Lower leg skin (tissue), 4 donors: Measurements from ENCODE around the gene CNN3. TPM values are rescaled to one million over a fixed set of nuclear protein-coding genes. Genes with fewer than 3 reads are reported as not detected.
A peak's percentile ranks its signal among the peaks of the same experiment; 100 is the strongest.

Experiments used
- DNase-seq, 2 donors: peaks; one replicate each; pipeline ENCODE4 v3.0.0-alpha.2; 2019; ENCODE audit warnings: low spot score in 2 of 2
- H3K4me3 ChIP-seq: fragments of 200-600 bp; sonication (generic); 2 replicates; pipeline ENCODE4 v1.5.1; 2017; ENCODE audit warnings: mild to moderate bottlenecking, low read depth; ENCODE audit not compliant: poor library complexity, severe bottlenecking
- POLR2A ChIP-seq, 2 donors: fragments of 450-650 bp; IDR thresholded peaks; one replicate each; pipeline ENCODE4 v1.6.1; 2016 to 2017; ENCODE audit warnings: antibody characterized with exemption in 2 of 2, mild to moderate bottlenecking in 1 of 2, moderate library complexity in 1 of 2
- WGBS, 2 donors: methylation state at CpG; one replicate each; pipeline ENCODE4 v1.1.5; 2018; 5-methylcytosine and 5-hydroxymethylcytosine counted together
- intact Hi-C: fragments of 100-400 bp; cut with DNase I; formaldehyde crosslinking; loops from one replicate; pipeline ENCODE4 v1.15.0; 2023; ENCODE audit warnings: low total_unique reads
- total RNA-seq, 4 donors: library from RNA; depleted of rRNA; stranded (reverse); fragments of >200 nt; gene quantifications; one replicate each; pipeline ENCODE4 v1.1.0, GENCODE V29; 2016
- TF ChIP-seq, protein P1 (sequence below), 3 donors: fragments of 450-650 bp; IDR thresholded peaks; one replicate each; pipeline ENCODE4 v1.5.1; 2016; ENCODE audit warnings: antibody characterized with exemption in 3 of 3, mild to moderate bottlenecking in 3 of 3, moderate library complexity in 2 of 3

Gene CNN3
- total RNA-seq, 4 donors from 2014 or later: 30.7 to 94.3 (median 47.8) TPM

DNA sequence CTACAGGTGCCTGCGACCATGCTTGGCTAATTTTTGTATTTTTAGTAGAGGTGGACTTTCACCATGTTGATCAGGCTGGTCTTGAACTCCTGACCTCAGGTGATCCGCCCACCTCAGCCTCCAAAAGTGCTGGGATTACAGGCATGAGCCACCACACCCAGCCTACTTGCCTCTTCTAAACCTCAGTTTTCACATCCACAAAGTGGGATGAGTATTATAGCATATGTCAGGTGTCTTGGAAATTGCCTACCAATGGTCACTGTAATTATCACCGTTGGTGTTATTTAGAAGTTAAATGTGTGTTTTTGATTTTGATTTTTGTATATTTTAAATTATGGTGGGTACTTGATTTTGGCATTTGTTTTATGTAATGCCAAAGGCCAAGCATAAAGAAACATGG, 70.0 kb downstream of the CNN3 start:
- no peak for DNase-seq
- TF ChIP-seq, protein P1, sequence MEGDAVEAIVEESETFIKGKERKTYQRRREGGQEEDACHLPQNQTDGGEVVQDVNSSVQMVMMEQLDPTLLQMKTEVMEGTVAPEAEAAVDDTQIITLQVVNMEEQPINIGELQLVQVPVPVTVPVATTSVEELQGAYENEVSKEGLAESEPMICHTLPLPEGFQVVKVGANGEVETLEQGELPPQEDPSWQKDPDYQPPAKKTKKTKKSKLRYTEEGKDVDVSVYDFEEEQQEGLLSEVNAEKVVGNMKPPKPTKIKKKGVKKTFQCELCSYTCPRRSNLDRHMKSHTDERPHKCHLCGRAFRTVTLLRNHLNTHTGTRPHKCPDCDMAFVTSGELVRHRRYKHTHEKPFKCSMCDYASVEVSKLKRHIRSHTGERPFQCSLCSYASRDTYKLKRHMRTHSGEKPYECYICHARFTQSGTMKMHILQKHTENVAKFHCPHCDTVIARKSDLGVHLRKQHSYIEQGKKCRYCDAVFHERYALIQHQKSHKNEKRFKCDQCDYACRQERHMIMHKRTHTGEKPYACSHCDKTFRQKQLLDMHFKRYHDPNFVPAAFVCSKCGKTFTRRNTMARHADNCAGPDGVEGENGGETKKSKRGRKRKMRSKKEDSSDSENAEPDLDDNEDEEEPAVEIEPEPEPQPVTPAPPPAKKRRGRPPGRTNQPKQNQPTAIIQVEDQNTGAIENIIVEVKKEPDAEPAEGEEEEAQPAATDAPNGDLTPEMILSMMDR (IDR thresholded peaks at IDR 0.05): no peak
- TF ChIP-seq POLR2A (IDR thresholded peaks at IDR 0.05): no peak
- 91% methylated on average over 3 of the region's 3 CpGs for WGBS, 2 donors
- intact Hi-C loops: loop anchor here (10.0 kb wide), 1 partner anchor 68 kb away; the partner anchor contains the start of gene CNN3
- no peak overlapping the region for H3K4me3 ChIP-seq

DNA sequence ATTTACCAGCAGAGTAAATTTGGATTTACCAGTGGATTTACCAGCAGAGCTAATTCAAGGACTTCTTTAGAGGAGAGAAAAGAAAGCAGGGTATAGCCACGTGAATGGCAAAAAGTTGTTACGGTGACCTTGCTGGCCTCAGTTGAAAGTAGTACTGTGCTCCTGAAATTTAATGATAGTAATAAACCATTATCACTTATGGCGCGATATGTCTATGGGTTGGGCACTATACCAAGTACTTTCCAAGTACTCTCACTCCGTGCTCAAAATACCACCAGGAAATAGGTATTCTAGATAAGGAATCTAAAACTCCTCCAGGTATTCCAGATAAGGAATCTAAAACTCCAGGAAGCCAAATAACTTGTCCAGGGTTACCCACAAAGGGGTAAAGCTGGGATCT, 70.9 kb downstream of the CNN3 start:
- no peak for DNase-seq
- WGBS, 2 donors: 77% methylated on average over 5 of the region's 5 CpGs
- no peak overlapping the region for H3K4me3 ChIP-seq
- TF ChIP-seq, protein P1 (IDR thresholded peaks at IDR 0.05): no peak
- no peak for TF ChIP-seq POLR2A (IDR thresholded peaks at IDR 0.05)
- intact Hi-C loops: loop anchor here (10.0 kb wide), 1 partner anchor 69 kb away; the partner anchor contains the start of gene CNN3

DNA sequence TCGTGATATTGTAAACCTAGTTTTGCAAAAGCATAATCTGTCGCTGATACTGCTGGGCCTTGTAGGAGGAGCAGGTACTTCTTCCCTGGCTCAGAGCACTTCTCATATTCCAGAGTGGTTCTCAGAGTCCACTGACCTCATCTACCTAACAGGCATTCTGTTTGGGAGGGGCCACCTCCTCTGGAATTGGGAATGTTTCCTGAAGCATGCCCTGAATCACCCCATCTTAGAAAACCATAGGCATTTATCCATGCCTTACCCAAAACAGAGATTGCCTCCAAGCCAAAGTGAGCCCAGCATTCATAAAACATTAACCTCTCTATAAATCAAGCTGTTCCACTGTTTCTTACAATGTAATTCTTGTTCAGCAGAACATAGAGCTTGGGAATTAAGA, 71.6 kb downstream of the CNN3 start:
- no peak overlapping the region for H3K4me3 ChIP-seq
- intact Hi-C loops: loop anchor here (10.0 kb wide), 1 partner anchor 69 kb away; the partner anchor contains the start of gene CNN3
- 33 to 44% methylated on average over 2 of the region's 2 CpGs for WGBS, 2 donors
- DNase-seq: no peak
- TF ChIP-seq, protein P1 (IDR thresholded peaks at IDR 0.05): no peak
- no peak for TF ChIP-seq POLR2A (IDR thresholded peaks at IDR 0.05)

DNA sequence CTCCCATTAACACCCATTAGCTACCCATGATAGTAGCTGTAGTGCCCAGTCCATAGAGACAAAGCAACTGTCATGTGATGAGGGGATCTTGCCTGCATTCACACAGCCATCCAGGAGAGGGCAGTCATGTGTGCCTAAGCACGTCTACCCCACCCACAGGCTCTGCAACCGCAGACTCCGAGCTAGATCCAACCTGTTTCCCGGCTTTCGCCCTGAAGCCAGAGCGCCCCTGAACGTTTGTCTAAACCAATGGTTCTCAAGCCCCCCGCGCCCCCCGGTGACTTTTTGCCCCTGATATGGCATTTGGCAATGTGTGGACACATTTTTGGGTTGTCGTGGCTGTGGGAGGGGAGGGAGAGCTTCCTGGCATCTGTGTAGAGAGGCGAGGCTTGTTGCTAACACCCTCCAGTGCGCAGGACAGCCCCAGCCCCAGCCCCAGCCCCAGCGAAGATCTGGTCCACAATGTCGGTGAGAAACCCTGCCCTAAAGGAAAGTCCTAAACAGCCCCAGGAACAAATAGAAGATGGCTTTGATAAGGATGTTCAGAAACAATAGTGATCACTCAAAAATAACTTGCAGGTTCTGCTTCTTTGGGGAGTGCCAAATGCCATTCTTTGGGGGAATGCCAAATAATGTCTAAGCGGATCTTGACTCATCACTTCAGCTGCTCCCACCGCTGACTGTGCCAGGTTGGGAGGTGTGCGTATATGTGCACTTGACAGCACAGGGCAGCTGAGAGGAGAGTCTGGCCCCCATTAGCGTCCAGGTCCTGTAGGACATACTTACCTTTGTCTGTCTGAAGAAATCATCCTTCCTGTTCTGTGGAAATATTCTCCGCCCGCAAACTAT, 72.2 kb downstream of the CNN3 start:
- TF ChIP-seq POLR2A (IDR thresholded peaks at IDR 0.05): no peak
- TF ChIP-seq, protein P1 (IDR thresholded peaks at IDR 0.05): peak in 1 of 3 donors; percentile 95
- WGBS, 2 donors: 8 to 10% methylated on average over 19 to 20 of the region's 21 CpGs
- intact Hi-C loops: loop anchor here (5.0 to 10.0 kb wide), 2 partner anchors 70 to 188 kb away; partner anchors contain the start of gene CNN3

DNA sequence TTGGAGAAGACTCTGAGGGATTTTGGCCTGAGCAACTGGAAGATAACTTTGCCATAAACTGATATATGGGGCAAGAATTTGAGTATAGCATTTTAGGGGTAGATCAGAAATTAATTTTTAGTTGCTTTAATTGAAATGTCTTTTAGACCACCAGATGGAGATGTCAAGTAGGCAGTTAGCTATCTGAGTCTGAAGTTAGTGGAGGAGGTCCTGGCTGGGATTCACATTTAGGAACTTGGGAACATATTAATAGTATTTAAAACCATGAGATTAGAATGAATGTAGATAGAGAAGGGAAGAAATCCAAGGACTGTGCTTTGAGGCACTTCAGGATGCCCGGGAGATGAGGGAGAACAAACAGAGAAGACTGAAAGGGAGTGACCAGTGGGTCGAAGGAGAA, 74.1 kb downstream of the CNN3 start:
- DNase-seq: no peak
- intact Hi-C loops: loop anchor here (5.0 to 10.0 kb wide), 2 partner anchors 72 to 190 kb away; partner anchors contain the start of gene CNN3
- WGBS, 2 donors: 72 to 77% methylated on average over 2 of the region's 2 CpGs

More for the DNA sequence above, 72.2 kb downstream of the CNN3 start:
- no peak overlapping the region for H3K4me3 ChIP-seq
- peak; percentile 90 to 96 for DNase-seq

More for the DNA sequence above, 74.1 kb downstream of the CNN3 start:
- no peak for TF ChIP-seq POLR2A (IDR thresholded peaks at IDR 0.05)
- TF ChIP-seq, protein P1 (IDR thresholded peaks at IDR 0.05): no peak
- no peak overlapping the region for H3K4me3 ChIP-seq
